ENCODE data around the gene ACYP2. TPM values are rescaled to one million over a fixed set of nuclear protein-coding genes. Genes with fewer than 3 reads are reported as not detected.
A peak's percentile ranks its signal among the peaks of the same experiment; 100 is the strongest.
"Not testable (repeated sequence)": the region's sequence is repeated elsewhere in the genome, so short reads cannot be mapped to it uniquely, and the experiment has no call there.

ACYP2 gene
- polyA plus RNA-seq: 10 to 100 TPM; 12.6 to 14.1 TPM

DNA sequence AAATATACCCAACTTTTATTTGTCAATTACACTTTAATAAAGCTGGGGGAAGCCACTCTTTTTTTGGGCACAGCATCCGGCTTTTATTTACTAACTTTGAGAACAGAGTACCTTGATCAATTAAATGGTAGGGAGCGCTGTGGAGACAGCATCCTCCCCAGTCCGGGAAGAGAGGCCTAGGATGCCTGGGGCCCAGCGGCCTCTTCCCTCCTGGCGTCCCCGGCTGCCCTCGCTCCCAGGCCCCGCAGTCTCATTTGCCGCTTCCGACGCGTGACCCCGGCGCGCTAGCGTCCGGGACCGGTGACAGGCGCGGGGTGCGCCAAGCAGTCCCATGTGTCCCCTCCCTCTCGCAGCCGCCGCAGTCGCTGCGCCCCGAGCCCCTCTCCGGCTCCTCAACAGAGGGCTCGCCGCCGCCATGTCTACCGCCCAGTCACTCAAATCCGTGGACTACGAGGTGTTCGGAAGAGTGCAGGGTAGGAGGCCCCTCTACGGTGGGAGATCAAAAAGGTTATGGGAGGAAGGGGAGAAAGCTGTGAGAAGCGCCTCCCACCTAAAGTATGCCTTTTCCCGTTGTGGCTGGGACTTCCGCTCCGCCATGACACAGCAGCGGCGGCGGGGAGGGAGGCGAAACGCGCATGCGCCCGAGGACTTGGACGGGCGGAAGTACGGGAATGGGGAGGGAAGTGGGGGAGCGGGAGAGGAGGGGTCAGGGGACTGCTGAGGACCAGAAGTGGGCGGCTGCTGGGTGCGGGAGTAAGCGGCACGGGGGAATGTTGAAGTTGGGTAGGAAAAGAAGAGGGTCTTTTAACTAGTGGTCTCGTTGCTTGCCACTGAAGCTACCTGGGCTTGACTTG lies at the start of gene ACYP2:
Gene ACYP2 (plus strand): TSS at position 332 of the 854 bp plus-strand sequence.
- H3K4me3 ChIP-seq (ENCODE audit: low read depth in 1 of 2, low read length in 2 of 2): peak within 1 kb of the TSS; percentile 69 to 85
- 0% methylated on average over 54 to 57 of the region's 57 CpGs for WGBS, 2 donors

GRCh38 chr2:54065891-54066290 lies 49.5 kb upstream of the ACYP2 start:
- H3K4me1 ChIP-seq (ENCODE audit: control insufficient read depth in 2 of 2, insufficient read depth in 2 of 2, low read length in 1 of 2): no peaks in the 10 kb centered on the region
- no peak overlapping the region for H3K27ac ChIP-seq (ENCODE audit: low read depth in 2 of 2, low read length in 1 of 2)
- WGBS, 2 donors: 82% methylated on average over 6 of the region's 6 CpGs
- no peaks in the 10 kb centered on the region for H3K36me3 ChIP-seq (ENCODE audit: control insufficient read depth in 2 of 2, insufficient read depth in 2 of 2, low read length in 1 of 2)
- H3K27me3 ChIP-seq (ENCODE audit: control insufficient read depth in 1 of 2, insufficient read depth in 2 of 2, low read length in 2 of 2): no peaks in the 10 kb centered on the region
- no peak overlapping the region for H3K4me3 ChIP-seq (ENCODE audit: low read depth in 1 of 2, low read length in 2 of 2)
- H3K9me3 ChIP-seq (ENCODE audit: control insufficient read depth in 2 of 2, insufficient read depth in 1 of 2, low read depth in 1 of 2, low read length in 1 of 2): no peaks in the 10 kb centered on the region

More for the DNA sequence above, at the start of gene ACYP2:
- no peaks in the 10 kb centered on the region for H3K36me3 ChIP-seq (ENCODE audit: control insufficient read depth in 2 of 2, insufficient read depth in 2 of 2, low read length in 1 of 2)
- H3K27me3 ChIP-seq (ENCODE audit: control insufficient read depth in 1 of 2, insufficient read depth in 2 of 2, low read length in 2 of 2): no peaks in the 10 kb centered on the region
- H3K4me1 ChIP-seq (ENCODE audit: control insufficient read depth in 2 of 2, insufficient read depth in 2 of 2, low read length in 1 of 2): no peaks in the 10 kb centered on the region
- H3K27ac ChIP-seq (ENCODE audit: low read depth in 2 of 2, low read length in 1 of 2): peak within 1 kb of the TSS; percentile 94 to 97
- peaks cover 0 to under 1% of the 10 kb centered on the region in 2 donors for H3K9me3 ChIP-seq (ENCODE audit: control insufficient read depth in 2 of 2, insufficient read depth in 1 of 2, low read depth in 1 of 2, low read length in 1 of 2)

DNA sequence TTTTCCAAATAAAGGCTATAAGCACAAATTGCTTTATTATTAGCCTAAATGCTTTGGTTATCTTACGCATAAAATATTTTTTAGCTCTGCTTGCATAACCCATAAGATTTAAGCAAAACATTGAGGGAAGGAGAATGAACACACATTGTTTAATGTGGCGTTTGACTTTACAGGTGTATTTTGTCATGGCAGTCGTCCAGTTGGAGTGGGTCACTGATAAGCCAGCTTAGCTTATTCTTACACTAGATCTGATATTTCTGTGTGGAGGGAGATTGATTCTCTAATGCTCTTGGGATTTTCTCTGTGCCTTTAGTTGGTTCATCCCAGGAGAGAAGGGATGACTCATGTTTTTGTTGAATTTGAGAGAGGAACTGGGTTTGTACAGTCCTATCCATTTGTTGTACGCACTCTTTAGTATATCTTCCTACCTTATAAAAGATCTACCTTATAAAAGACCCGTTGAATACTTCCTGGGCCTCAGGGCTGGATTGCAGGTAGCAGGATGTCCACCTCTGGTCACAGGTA lies 47.5 kb upstream of the ACYP2 start:
- Histone ChIP-seq H3K9me3 (ENCODE audit: control insufficient read depth in 2 of 2, insufficient read depth in 1 of 2, low read depth in 1 of 2, low read length in 1 of 2) (no peaks in the 10 kb centered on the region), H3K4me1 (ENCODE audit: control insufficient read depth in 2 of 2, insufficient read depth in 2 of 2, low read length in 1 of 2) (no peaks in the 10 kb centered on the region), H3K27me3 (ENCODE audit: control insufficient read depth in 1 of 2, insufficient read depth in 2 of 2, low read length in 2 of 2) (no peaks in the 10 kb centered on the region), H3K27ac (ENCODE audit: low read depth in 2 of 2, low read length in 1 of 2) (no peak overlapping the region), H3K4me3 (ENCODE audit: low read depth in 1 of 2, low read length in 2 of 2) (no peak overlapping the region), H3K36me3 (ENCODE audit: control insufficient read depth in 2 of 2, insufficient read depth in 2 of 2, low read length in 1 of 2) (no peaks in the 10 kb centered on the region)
- WGBS, 2 donors: 74 to 80% methylated on average over 5 of the region's 5 CpGs

DNA sequence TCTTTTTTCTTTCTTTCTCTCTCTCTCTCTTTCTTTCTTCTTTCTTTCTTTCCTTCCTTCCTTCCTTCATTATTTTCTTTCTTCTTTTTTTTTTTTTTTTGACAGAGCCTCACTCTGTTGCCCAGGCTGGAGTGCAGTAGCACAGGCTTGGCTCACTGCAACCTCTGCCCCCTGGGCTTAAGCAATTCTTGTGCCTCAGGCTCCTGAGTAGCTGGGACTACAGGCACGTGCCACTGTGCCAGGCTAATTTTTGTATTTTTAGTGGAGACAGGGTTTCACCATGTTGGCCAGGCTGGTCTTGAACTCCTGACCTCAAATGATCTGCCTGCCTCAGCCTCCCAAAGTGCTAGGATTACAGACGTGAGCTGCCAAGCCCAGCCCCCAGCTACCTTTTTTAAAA lies 42.9 kb upstream of the ACYP2 start:
- H3K4me1 ChIP-seq (ENCODE audit: control insufficient read depth in 2 of 2, insufficient read depth in 2 of 2, low read length in 1 of 2); H3K9me3 ChIP-seq (ENCODE audit: control insufficient read depth in 2 of 2, insufficient read depth in 1 of 2, low read depth in 1 of 2, low read length in 1 of 2); H3K27ac ChIP-seq (ENCODE audit: low read depth in 2 of 2, low read length in 1 of 2); H3K36me3 ChIP-seq (ENCODE audit: control insufficient read depth in 2 of 2, insufficient read depth in 2 of 2, low read length in 1 of 2); H3K27me3 ChIP-seq (ENCODE audit: control insufficient read depth in 1 of 2, insufficient read depth in 2 of 2, low read length in 2 of 2); H3K4me3 ChIP-seq (ENCODE audit: low read depth in 1 of 2, low read length in 2 of 2): not testable (repeated sequence)
- WGBS, 2 donors: 59 to 69% methylated on average over 2 of the region's 2 CpGs

DNA sequence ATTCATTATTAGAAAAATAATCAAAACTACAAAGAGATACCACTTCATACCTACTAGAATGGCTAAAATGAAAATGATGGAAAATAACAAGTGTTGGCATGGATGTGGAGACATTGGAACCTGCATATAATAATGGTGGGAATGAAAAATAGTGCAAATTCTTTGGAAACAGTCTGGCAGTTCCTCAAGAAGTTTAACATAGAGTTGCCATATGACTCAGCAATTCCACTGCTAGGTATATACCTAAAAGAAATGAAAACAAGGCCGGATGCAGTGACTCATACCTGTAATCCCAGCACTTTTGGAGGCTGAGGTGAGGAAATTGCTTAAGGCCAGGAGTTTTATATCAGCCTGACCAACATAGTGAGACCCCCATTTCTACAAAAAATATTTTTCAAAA lies 41.6 kb upstream of the ACYP2 start:
- Histone ChIP-seq H3K9me3 (ENCODE audit: control insufficient read depth in 2 of 2, insufficient read depth in 1 of 2, low read depth in 1 of 2, low read length in 1 of 2) (no peaks in the 10 kb centered on the region), H3K4me3 (ENCODE audit: low read depth in 1 of 2, low read length in 2 of 2) (no peak overlapping the region), H3K36me3 (ENCODE audit: control insufficient read depth in 2 of 2, insufficient read depth in 2 of 2, low read length in 1 of 2) (no peaks in the 10 kb centered on the region), H3K27ac (ENCODE audit: low read depth in 2 of 2, low read length in 1 of 2) (no peak overlapping the region), H3K4me1 (ENCODE audit: control insufficient read depth in 2 of 2, insufficient read depth in 2 of 2, low read length in 1 of 2) (no peaks in the 10 kb centered on the region), H3K27me3 (ENCODE audit: control insufficient read depth in 1 of 2, insufficient read depth in 2 of 2, low read length in 2 of 2) (no peaks in the 10 kb centered on the region)
- 59 to 62% methylated on average over 1 of the region's 1 CpG for WGBS, 2 donors

GRCh38 chr2:54074606-54075341 lies 40.6 kb upstream of the ACYP2 start:
- 91% methylated on average over 9 of the region's 9 CpGs for WGBS, 2 donors
- Histone ChIP-seq H3K4me1 (ENCODE audit: control insufficient read depth in 2 of 2, insufficient read depth in 2 of 2, low read length in 1 of 2) (no peaks in the 10 kb centered on the region), H3K36me3 (ENCODE audit: control insufficient read depth in 2 of 2, insufficient read depth in 2 of 2, low read length in 1 of 2) (no peaks in the 10 kb centered on the region), H3K9me3 (ENCODE audit: control insufficient read depth in 2 of 2, insufficient read depth in 1 of 2, low read depth in 1 of 2, low read length in 1 of 2) (no peaks in the 10 kb centered on the region), H3K27me3 (ENCODE audit: control insufficient read depth in 1 of 2, insufficient read depth in 2 of 2, low read length in 2 of 2) (no peaks in the 10 kb centered on the region), H3K27ac (ENCODE audit: low read depth in 2 of 2, low read length in 1 of 2) (no peak overlapping the region), H3K4me3 (ENCODE audit: low read depth in 1 of 2, low read length in 2 of 2) (no peak overlapping the region)

DNA sequence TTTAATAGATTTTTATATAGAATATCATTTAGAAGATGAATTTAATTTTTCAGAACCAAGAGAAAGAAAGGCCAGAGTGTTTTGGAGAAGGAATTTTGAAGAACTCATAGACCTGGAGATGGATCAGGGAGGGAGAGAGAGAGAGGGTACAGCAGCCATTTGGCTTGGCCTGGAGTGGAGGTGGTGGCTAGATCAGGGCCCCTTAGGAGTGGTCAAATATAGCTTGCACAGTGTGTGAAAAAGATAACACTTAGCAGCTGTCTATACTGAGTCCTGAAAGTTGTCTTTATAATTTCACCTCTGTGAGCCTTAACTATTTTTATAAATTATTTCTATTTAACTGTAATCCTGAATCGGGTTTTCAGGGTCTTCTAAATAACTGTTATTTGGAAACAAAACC lies 38.8 kb upstream of the ACYP2 start:
- Histone ChIP-seq H3K27ac (ENCODE audit: low read depth in 2 of 2, low read length in 1 of 2) (no peak overlapping the region), H3K36me3 (ENCODE audit: control insufficient read depth in 2 of 2, insufficient read depth in 2 of 2, low read length in 1 of 2) (no peaks in the 10 kb centered on the region), H3K9me3 (ENCODE audit: control insufficient read depth in 2 of 2, insufficient read depth in 1 of 2, low read depth in 1 of 2, low read length in 1 of 2) (no peaks in the 10 kb centered on the region), H3K4me3 (ENCODE audit: low read depth in 1 of 2, low read length in 2 of 2) (no peak overlapping the region), H3K4me1 (ENCODE audit: control insufficient read depth in 2 of 2, insufficient read depth in 2 of 2, low read length in 1 of 2) (peaks cover 0 to under 1% of the 10 kb centered on the region in 2 donors), H3K27me3 (ENCODE audit: control insufficient read depth in 1 of 2, insufficient read depth in 2 of 2, low read length in 2 of 2) (no peaks in the 10 kb centered on the region)
- WGBS, 2 donors: 89 to 94% methylated on average over 1 of the region's 1 CpG

- Histone ChIP-seq H3K36me3 (ENCODE audit: control insufficient read depth in 2 of 2, insufficient read depth in 2 of 2, low read length in 1 of 2) (no peaks in the 10 kb centered on the region), H3K4me3 (ENCODE audit: low read depth in 1 of 2, low read length in 2 of 2) (no peak overlapping the region), H3K27ac (ENCODE audit: low read depth in 2 of 2, low read length in 1 of 2) (no peak overlapping the region), H3K27me3 (ENCODE audit: control insufficient read depth in 1 of 2, insufficient read depth in 2 of 2, low read length in 2 of 2) (no peaks in the 10 kb centered on the region), H3K9me3 (ENCODE audit: control insufficient read depth in 2 of 2, insufficient read depth in 1 of 2, low read depth in 1 of 2, low read length in 1 of 2) (no peaks in the 10 kb centered on the region), H3K4me1 (ENCODE audit: control insufficient read depth in 2 of 2, insufficient read depth in 2 of 2, low read length in 1 of 2) (peaks cover 0 to 4% of the 10 kb centered on the region in 2 donors)
- 76 to 93% methylated on average over 2 of the region's 2 CpGs for WGBS, 2 donors
These were observed 38.1 kb upstream of the ACYP2 start for GRCh38 chr2:54077088-54077900.

- Histone ChIP-seq H3K4me1 (ENCODE audit: control insufficient read depth in 2 of 2, insufficient read depth in 2 of 2, low read length in 1 of 2) (peaks cover 0 to 4% of the 10 kb centered on the region in 2 donors), H3K9me3 (ENCODE audit: control insufficient read depth in 2 of 2, insufficient read depth in 1 of 2, low read depth in 1 of 2, low read length in 1 of 2) (no peaks in the 10 kb centered on the region), H3K4me3 (ENCODE audit: low read depth in 1 of 2, low read length in 2 of 2) (no peak overlapping the region), H3K36me3 (ENCODE audit: control insufficient read depth in 2 of 2, insufficient read depth in 2 of 2, low read length in 1 of 2) (no peaks in the 10 kb centered on the region), H3K27ac (ENCODE audit: low read depth in 2 of 2, low read length in 1 of 2) (no peak overlapping the region), H3K27me3 (ENCODE audit: control insufficient read depth in 1 of 2, insufficient read depth in 2 of 2, low read length in 2 of 2) (no peaks in the 10 kb centered on the region)
- WGBS, 2 donors: 76 to 86% methylated on average over 2 of the region's 2 CpGs
These were observed 36.1 kb upstream of the ACYP2 start for GRCh38 chr2:54079331-54079730.

All from esophagus (tissue), 2 donors.